Type B pancreatic cell (in vitro differentiated cells): ENCODE data around the gene SMYD3. TPM values are rescaled to one million over a fixed set of nuclear protein-coding genes. Genes with fewer than 3 reads are reported as not detected.

Experiments
- DNase-seq: peaks from one replicate; pipeline ENCODE4 v3.0.0; 2021; ENCODE audit warnings: mixed read lengths; ENCODE audit not compliant: unreplicated experiment; ENCODE audit errors: extremely low spot score
- H3K27ac Mint-ChIP-seq: 2 replicates; pipeline ENCODE4 v1.8.0; 2021; ENCODE audit warnings: mild to moderate bottlenecking, mixed read lengths
- H3K27me3 Mint-ChIP-seq: 2 replicates; pipeline ENCODE4 v1.8.0; 2021; ENCODE audit warnings: mixed read lengths
- H3K36me3 Mint-ChIP-seq: 2 replicates; pipeline ENCODE4 v1.8.0; 2021; ENCODE audit warnings: mixed read lengths
- H3K4me1 Mint-ChIP-seq: one replicate; pipeline ENCODE4 v1.8.0; 2021; ENCODE audit warnings: mixed read lengths; ENCODE audit not compliant: unreplicated experiment
- H3K4me3 Mint-ChIP-seq: 2 replicates; pipeline ENCODE4 v1.8.0; 2021; ENCODE audit warnings: mild to moderate bottlenecking, mixed read lengths
- H3K9me3 Mint-ChIP-seq: 2 replicates; pipeline ENCODE4 v1.8.0; 2021; ENCODE audit warnings: mixed read lengths
- total RNA-seq: library from RNA; stranded (reverse); gene quantifications from 2 replicates; pipeline ENCODE4 v1.2.1, GENCODE V29; 2021; ENCODE audit warnings: low replicate concordance
- TF ChIP-seq, protein P1 (sequence below): fragments of 200-600 bp; sonication (generic); conservative IDR thresholded peaks from 2 replicates; pipeline ENCODE4 v1.5.0; 2021; ENCODE audit warnings: antibody characterized with exemption, mild to moderate bottlenecking

SMYD3 gene
- total RNA-seq, 1 donor from 2014 or later = 19.4 TPM

DNA sequence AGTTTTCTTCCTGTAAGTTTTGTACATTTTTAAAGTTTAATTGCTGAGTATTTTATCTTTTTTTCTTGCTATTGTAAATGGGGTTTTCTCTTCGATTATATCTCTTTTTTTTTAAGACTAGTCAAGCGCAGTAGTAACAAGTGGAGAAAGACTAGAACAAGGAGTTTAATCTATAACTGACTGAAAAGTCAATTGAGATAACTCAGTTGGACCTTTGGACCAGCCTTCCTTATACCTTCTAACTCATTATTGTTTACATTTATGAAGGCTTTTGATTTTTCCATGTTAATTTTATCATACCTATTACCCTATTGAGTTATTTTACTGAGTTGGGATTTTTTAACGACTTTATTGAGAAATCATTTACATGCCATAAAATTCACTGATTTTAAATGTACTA lies 81.2 kb downstream of the SMYD3 start:
- TF ChIP-seq, protein P1, sequence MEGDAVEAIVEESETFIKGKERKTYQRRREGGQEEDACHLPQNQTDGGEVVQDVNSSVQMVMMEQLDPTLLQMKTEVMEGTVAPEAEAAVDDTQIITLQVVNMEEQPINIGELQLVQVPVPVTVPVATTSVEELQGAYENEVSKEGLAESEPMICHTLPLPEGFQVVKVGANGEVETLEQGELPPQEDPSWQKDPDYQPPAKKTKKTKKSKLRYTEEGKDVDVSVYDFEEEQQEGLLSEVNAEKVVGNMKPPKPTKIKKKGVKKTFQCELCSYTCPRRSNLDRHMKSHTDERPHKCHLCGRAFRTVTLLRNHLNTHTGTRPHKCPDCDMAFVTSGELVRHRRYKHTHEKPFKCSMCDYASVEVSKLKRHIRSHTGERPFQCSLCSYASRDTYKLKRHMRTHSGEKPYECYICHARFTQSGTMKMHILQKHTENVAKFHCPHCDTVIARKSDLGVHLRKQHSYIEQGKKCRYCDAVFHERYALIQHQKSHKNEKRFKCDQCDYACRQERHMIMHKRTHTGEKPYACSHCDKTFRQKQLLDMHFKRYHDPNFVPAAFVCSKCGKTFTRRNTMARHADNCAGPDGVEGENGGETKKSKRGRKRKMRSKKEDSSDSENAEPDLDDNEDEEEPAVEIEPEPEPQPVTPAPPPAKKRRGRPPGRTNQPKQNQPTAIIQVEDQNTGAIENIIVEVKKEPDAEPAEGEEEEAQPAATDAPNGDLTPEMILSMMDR = no peak
- no peak overlapping the region for H3K4me3 Mint-ChIP-seq
- H3K27me3 Mint-ChIP-seq = no peaks in the 10 kb centered on the region
- H3K36me3 Mint-ChIP-seq = no peaks in the 10 kb centered on the region
- DNase-seq = no peak
- no peak overlapping the region for H3K27ac Mint-ChIP-seq
- H3K4me1 Mint-ChIP-seq = no peaks in the 10 kb centered on the region
- H3K9me3 Mint-ChIP-seq = no peaks in the 10 kb centered on the region

DNA sequence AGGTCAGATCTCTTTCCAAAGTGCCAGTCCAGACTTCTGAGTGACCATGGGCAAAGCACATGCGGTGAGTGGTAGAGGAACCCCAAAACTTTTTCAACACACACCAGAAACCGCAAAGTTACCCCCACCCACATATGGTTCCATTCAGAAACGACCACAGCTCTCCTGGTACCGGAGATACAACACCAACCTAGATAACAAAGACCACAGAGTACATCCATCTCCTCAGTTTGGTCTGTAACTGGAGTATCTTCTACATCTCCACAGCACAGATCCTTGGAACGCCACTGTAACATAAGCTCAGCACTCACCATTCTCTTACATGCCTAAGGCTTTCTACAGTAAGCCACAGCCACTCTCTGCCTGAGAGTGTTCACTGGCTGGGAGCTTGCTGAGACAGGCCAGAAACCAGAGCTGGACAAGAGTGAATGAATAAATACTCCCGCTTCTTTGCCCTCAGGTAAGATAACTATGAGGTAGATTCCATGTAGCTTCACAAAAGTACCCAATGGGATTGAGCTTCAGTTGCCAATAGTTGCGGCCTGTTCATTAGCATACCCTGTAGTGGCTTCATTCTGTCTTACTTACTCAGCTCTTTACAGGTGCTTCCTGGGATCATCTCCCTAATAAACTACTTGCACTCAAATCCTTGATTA lies 81.8 kb downstream of the SMYD3 start:
- Mint-ChIP-seq H3K36me3 (no peaks in the 10 kb centered on the region), H3K27ac (no peak overlapping the region), H3K4me1 (no peaks in the 10 kb centered on the region), H3K9me3 (no peaks in the 10 kb centered on the region), H3K27me3 (no peaks in the 10 kb centered on the region), H3K4me3 (no peak overlapping the region)
- DNase-seq = no peak
- TF ChIP-seq, protein P1 = no peak

DNA sequence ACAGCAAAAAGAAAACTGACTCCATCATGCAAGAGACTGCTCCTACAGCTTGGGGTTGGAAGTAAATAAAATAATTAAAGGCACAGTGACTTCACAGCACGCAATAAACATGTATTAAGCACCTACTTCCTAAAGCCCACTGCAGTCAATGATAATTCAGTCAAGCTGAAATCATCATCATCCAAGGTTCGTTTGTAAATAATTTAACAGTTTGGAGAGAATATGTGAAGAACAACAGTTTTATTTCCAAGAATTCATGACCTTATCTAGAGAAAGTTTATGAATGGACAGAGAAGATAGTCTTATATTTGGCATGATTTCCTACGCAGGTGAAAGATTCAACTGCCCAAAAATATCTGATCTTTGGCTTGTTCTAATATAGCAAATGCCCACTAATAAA lies 86.8 kb downstream of the SMYD3 start:
- TF ChIP-seq, protein P1 = no peak
- Mint-ChIP-seq H3K27me3 (no peaks in the 10 kb centered on the region), H3K4me1 (no peaks in the 10 kb centered on the region), H3K27ac (no peak overlapping the region), H3K4me3 (no peak overlapping the region), H3K36me3 (peaks cover 11% of the 10 kb centered on the region), H3K9me3 (peaks cover 13% of the 10 kb centered on the region)
- DNase-seq = no peak

DNA sequence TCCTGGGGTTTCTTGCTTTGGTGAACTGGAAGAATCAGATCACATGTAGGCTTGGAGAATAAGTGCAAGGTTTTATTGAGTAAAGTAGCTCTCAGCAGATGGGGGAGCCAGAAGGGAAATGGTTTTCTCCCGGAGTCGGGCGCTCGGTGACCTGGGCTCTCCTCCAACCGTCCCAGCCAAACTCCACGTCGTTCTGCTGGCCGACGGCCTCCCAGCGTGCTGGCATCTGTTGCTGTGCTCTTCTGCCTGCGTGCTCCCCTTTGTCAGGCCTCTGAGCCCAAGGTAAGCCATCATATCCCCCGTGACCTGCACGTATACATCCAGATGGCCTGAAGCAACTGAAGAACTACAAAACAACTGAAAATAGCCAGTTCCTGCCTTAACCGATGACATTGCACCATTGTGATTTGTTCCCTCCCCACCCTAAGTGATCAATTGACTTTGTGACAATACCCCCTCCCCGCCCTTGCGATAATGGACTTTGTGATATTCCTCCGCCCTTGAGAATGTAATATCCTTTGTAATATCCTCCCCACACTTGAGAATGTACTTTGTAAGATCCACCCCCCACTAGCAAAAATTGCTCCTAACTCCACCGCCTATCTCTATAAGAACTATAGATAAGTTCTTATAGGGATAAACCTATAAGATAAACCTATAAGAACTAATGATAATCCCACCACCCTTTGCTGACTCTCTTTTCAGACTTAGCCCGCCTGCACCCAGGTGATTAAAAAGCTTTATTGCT lies 88.3 kb downstream of the SMYD3 start:
- Mint-ChIP-seq H3K27ac (no peak overlapping the region), H3K4me3 (no peak overlapping the region), H3K9me3 (peaks cover 13% of the 10 kb centered on the region), H3K36me3 (peaks cover 11% of the 10 kb centered on the region), H3K27me3 (no peaks in the 10 kb centered on the region), H3K4me1 (no peaks in the 10 kb centered on the region)
- TF ChIP-seq, protein P1 = no peak
- DNase-seq = no peak

DNA sequence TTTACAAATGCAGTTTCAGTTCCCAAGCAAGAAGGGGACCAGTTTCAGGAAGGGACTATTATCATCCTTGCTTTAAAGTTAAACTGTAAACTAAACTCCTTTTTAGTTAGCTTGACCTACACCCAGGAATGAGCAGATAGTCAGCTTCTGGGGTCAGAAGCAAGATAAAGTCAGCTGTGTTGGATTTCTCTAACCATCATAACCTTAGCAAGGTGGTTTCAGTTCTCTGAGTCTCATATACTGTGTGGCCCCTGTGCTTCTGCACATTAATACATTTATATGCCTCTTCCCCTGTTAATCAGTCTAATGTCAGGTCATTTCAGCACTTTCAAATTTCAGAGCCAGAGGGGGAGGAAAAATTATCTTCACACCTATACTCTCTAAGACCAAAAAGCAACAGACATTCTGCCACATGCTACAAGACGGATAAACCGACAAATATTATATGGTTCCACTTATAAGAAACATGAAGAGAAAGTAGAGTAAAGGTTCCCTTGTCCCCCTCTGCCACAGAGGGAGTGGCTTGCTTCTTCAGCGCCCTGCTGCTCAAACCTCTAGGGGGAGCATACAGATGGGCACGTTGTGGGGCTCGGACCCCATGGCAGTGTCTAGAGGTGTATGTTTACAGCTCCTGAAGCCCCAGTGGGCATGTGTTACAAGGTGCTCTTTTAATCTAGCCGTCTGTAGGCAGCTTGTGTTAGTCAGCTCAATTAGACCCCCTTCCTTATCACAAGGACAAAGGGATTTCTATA lies 89.1 kb downstream of the SMYD3 start:
- H3K4me3 Mint-ChIP-seq = no peak overlapping the region
- TF ChIP-seq, protein P1 = no peak
- peaks cover 11% of the 10 kb centered on the region for H3K36me3 Mint-ChIP-seq
- H3K27ac Mint-ChIP-seq = no peak overlapping the region
- H3K27me3 Mint-ChIP-seq = no peaks in the 10 kb centered on the region
- no peaks in the 10 kb centered on the region for H3K4me1 Mint-ChIP-seq
- DNase-seq = no peak
- peaks cover 13% of the 10 kb centered on the region for H3K9me3 Mint-ChIP-seq
